ENCODE data around the gene PPP6R2. TPM values are rescaled to one million over a fixed set of nuclear protein-coding genes. Genes with fewer than 3 reads are reported as not detected.
A peak's percentile ranks its signal among the peaks of the same experiment; 100 is the strongest.

PPP6R2 gene
- total RNA-seq, 1 experiment from 2014 or later, result 47.8 TPM

DNA sequence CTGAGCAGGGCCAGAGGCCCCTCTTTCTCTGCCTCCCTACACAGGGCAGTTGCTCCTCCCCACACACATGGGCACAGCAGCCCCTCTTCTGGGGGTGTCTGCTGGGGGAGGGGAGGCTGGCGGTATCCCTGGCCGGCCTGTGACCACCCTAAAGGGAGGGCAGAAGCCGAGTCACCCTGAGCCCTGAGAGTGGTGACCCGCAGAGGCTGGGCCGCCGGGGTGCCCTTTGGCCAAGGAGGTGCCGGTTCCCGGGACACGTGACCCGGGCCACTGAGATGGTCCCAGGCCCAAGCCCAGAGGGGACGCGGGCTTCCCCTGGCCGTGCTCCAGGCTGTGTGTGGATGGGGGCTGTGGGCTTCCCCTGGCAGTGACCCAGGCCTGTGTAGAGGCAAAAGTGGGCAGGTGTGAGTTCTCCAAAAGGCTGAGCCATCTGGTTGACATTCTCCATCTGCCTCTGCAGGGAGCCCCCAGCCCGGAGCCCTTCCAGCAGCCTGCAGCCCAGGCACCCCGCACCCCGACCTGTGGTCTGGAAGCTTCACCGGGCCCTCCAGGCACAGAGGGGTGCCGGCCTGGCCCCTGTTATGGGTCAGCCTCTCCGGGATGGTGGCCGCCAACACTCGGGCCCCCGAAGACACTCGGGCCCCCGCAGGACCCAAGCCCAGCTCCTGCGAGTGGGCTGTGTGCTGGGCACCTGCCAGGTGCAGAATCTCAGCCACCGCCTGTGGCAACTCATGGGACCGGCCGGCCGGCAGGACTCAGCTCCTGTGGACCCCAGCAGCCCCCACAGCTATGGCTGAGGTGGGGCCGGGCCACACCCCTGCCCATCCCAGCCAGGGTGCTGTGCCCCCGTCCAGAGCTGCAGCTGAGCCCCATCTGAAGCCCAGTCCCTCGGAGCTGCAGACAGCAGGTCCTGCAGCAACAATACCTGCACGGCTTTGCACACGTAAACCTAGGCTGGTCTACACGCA is 139.3 kb downstream of the PPP6R2 start (continued):
- TF ChIP-seq, protein P1, sequence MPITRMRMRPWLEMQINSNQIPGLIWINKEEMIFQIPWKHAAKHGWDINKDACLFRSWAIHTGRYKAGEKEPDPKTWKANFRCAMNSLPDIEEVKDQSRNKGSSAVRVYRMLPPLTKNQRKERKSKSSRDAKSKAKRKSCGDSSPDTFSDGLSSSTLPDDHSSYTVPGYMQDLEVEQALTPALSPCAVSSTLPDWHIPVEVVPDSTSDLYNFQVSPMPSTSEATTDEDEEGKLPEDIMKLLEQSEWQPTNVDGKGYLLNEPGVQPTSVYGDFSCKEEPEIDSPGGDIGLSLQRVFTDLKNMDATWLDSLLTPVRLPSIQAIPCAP (CRISPR knock-in tag; IDR thresholded peaks at IDR 0.05), result no peak
- TF ChIP-seq TP53 (CRISPR knock-in tag; IDR thresholded peaks at IDR 0.05), result no peak
- TF ChIP-seq, protein P2, sequence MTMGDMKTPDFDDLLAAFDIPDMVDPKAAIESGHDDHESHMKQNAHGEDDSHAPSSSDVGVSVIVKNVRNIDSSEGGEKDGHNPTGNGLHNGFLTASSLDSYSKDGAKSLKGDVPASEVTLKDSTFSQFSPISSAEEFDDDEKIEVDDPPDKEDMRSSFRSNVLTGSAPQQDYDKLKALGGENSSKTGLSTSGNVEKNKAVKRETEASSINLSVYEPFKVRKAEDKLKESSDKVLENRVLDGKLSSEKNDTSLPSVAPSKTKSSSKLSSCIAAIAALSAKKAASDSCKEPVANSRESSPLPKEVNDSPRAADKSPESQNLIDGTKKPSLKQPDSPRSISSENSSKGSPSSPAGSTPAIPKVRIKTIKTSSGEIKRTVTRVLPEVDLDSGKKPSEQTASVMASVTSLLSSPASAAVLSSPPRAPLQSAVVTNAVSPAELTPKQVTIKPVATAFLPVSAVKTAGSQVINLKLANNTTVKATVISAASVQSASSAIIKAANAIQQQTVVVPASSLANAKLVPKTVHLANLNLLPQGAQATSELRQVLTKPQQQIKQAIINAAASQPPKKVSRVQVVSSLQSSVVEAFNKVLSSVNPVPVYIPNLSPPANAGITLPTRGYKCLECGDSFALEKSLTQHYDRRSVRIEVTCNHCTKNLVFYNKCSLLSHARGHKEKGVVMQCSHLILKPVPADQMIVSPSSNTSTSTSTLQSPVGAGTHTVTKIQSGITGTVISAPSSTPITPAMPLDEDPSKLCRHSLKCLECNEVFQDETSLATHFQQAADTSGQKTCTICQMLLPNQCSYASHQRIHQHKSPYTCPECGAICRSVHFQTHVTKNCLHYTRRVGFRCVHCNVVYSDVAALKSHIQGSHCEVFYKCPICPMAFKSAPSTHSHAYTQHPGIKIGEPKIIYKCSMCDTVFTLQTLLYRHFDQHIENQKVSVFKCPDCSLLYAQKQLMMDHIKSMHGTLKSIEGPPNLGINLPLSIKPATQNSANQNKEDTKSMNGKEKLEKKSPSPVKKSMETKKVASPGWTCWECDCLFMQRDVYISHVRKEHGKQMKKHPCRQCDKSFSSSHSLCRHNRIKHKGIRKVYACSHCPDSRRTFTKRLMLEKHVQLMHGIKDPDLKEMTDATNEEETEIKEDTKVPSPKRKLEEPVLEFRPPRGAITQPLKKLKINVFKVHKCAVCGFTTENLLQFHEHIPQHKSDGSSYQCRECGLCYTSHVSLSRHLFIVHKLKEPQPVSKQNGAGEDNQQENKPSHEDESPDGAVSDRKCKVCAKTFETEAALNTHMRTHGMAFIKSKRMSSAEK (CRISPR knock-in tag; IDR thresholded peaks at IDR 0.05; ENCODE audit: borderline replicate concordance), result no peak
- no peak for TF ChIP-seq EMX1 (CRISPR knock-in tag; IDR thresholded peaks at IDR 0.05)
- TF ChIP-seq, protein P3, sequence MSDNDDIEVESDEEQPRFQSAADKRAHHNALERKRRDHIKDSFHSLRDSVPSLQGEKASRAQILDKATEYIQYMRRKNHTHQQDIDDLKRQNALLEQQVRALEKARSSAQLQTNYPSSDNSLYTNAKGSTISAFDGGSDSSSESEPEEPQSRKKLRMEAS (CRISPR knock-in tag; IDR thresholded peaks at IDR 0.05), result peak; percentile 50; the same call in 1 of the 2 replicates
- TF ChIP-seq, protein P4, sequence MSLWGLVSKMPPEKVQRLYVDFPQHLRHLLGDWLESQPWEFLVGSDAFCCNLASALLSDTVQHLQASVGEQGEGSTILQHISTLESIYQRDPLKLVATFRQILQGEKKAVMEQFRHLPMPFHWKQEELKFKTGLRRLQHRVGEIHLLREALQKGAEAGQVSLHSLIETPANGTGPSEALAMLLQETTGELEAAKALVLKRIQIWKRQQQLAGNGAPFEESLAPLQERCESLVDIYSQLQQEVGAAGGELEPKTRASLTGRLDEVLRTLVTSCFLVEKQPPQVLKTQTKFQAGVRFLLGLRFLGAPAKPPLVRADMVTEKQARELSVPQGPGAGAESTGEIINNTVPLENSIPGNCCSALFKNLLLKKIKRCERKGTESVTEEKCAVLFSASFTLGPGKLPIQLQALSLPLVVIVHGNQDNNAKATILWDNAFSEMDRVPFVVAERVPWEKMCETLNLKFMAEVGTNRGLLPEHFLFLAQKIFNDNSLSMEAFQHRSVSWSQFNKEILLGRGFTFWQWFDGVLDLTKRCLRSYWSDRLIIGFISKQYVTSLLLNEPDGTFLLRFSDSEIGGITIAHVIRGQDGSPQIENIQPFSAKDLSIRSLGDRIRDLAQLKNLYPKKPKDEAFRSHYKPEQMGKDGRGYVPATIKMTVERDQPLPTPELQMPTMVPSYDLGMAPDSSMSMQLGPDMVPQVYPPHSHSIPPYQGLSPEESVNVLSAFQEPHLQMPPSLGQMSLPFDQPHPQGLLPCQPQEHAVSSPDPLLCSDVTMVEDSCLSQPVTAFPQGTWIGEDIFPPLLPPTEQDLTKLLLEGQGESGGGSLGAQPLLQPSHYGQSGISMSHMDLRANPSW (CRISPR knock-in tag; conservative IDR thresholded peaks at IDR 0.05; ENCODE audit: low read depth), result no peak
- TF ChIP-seq ZNF423 (CRISPR knock-in tag; IDR thresholded peaks at IDR 0.05), result no peak
- no peak for TF ChIP-seq RORB (CRISPR knock-in tag; IDR thresholded peaks at IDR 0.05)
- TF ChIP-seq, protein P5, sequence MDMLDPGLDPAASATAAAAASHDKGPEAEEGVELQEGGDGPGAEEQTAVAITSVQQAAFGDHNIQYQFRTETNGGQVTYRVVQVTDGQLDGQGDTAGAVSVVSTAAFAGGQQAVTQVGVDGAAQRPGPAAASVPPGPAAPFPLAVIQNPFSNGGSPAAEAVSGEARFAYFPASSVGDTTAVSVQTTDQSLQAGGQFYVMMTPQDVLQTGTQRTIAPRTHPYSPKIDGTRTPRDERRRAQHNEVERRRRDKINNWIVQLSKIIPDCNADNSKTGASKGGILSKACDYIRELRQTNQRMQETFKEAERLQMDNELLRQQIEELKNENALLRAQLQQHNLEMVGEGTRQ (CRISPR knock-in tag; IDR thresholded peaks at IDR 0.05), result peak; percentile 90
- TF ChIP-seq, protein P6, sequence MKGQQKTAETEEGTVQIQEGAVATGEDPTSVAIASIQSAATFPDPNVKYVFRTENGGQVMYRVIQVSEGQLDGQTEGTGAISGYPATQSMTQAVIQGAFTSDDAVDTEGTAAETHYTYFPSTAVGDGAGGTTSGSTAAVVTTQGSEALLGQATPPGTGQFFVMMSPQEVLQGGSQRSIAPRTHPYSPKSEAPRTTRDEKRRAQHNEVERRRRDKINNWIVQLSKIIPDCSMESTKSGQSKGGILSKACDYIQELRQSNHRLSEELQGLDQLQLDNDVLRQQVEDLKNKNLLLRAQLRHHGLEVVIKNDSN (CRISPR knock-in tag; IDR thresholded peaks at IDR 0.05), result peak; percentile 90

DNA sequence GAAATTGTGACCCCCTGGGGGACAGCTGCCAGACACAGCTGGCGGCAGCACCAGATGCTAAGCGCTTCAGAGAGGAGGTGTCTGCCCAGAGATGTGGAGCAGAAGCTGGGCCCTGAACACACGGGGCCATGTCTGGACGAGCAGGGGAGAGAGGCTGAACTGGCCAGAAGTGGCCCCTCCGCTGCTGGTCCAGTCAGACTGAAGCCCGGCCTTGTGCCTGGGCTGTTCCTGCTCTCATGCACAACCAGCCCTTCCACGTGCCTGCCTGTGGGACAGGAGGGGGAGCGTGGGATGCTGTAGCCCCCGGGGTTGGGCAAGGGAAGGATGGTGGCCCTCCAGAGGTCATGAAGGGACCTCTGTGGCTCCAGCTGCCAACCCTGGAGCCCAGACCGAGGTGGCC is 140.0 kb downstream of the PPP6R2 start:
- peaks cover 28% of the 10 kb centered on the region for H3K27me3 Mint-ChIP-seq (ENCODE audit: low read depth)

More for the DNA sequence above, 140.0 kb downstream of the PPP6R2 start:
- Mint-ChIP-seq H3K4me1 (peaks cover 6% of the 10 kb centered on the region), H3K36me3 (no peaks in the 10 kb centered on the region), H3K27ac (no peak overlapping the region), H3K4me3 (no peak overlapping the region), H3K9me3 (no peaks in the 10 kb centered on the region)
- no peak for ATAC-seq
- CTCF ChIA-PET, result no interaction called here
- POLR2A ChIA-PET, result no interaction called here
- no peak for DNase-seq (ENCODE audit: low spot score)
- no peak for TF ChIP-seq NFE2L1 (CRISPR knock-in tag; IDR thresholded peaks at IDR 0.05)
- TF ChIP-seq, protein P7, sequence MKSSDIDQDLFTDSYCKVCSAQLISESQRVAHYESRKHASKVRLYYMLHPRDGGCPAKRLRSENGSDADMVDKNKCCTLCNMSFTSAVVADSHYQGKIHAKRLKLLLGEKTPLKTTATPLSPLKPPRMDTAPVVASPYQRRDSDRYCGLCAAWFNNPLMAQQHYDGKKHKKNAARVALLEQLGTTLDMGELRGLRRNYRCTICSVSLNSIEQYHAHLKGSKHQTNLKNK (CRISPR knock-in tag; IDR thresholded peaks at IDR 0.05), result no peak
- TF ChIP-seq, protein P8, sequence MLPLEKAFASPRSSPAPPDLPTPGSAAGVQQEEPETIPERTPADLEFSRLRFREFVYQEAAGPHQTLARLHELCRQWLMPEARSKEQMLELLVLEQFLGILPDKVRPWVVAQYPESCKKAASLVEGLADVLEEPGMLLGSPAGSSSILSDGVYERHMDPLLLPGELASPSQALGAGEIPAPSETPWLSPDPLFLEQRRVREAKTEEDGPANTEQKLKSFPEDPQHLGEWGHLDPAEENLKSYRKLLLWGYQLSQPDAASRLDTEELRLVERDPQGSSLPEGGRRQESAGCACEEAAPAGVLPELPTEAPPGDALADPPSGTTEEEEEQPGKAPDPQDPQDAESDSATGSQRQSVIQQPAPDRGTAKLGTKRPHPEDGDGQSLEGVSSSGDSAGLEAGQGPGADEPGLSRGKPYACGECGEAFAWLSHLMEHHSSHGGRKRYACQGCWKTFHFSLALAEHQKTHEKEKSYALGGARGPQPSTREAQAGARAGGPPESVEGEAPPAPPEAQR (CRISPR knock-in tag; IDR thresholded peaks at IDR 0.05), result no peak
